Left ventricle myocardium superior (tissue), 1 donor: ENCODE data around the gene OR13C9. TPM values are rescaled to one million over a fixed set of nuclear protein-coding genes. Genes with fewer than 3 reads are reported as not detected.

Experiments used
- total RNA-seq: library from RNA; stranded (reverse); fragmentation: NEBNext Ultra II Directional; extraction: Animal tissue kit (Norgen Biotek cat#: 25700); gene quantifications from one replicate; pipeline ENCODE4 v1.2.1, GENCODE V29; 2021
- donor health status: DM: no; HTN: yes; CAD: no; lungs with severe emphysema.

The OR13C9 gene
- total RNA-seq, 1 donor from 2014 or later = not detected

Other genes with a start within 250 kb of the OR13C9 start
- gene OR13F1, start 113.9 kb downstream of the OR13C9 start, total RNA-seq = not detected
- not detected for gene OR13C4, start 91.0 kb downstream of the OR13C9 start, total RNA-seq
- not detected for gene OR13C3, start 81.3 kb downstream of the OR13C9 start, total RNA-seq
- not detected for gene OR13C8, start 49.0 kb downstream of the OR13C9 start, total RNA-seq
- not detected for gene OR13C5, start 18.8 kb downstream of the OR13C9 start, total RNA-seq
- not detected for gene OR13C2, start 12.6 kb downstream of the OR13C9 start, total RNA-seq
- not detected for gene OR13D1, start 76.3 kb upstream of the OR13C9 start, total RNA-seq
- 17.3 TPM for gene NIPSNAP3A, start 129.5 kb upstream of the OR13C9 start, total RNA-seq
- 35.2 TPM for gene NIPSNAP3B, start 145.9 kb upstream of the OR13C9 start, total RNA-seq